AG04449 (cell line): ENCODE results near the gene SERPINA9.

Source experiments
- CTCF ChIA-PET: fragments of 350-600 bp; formaldehyde crosslinking; extraction: SDS; loops from one replicate; lab custom pipeline; 2021; ENCODE audit warnings: antibody characterized with exemption; lab: Yijun Ruan, JAX
- POLR2A ChIA-PET: fragments of 400-600, 350-600 bp; formaldehyde crosslinking; extraction: SDS; loops from one replicate; lab custom pipeline; 2020; ENCODE audit warnings: antibody characterized with exemption, inconsistent platforms; lab: Yijun Ruan, JAX
- DNase-seq: peaks from one replicate; pipeline ENCODE4 v3.0.0-alpha.2; 2010; ENCODE audit warnings: low read depth, low spot score
- H3K4me3 ChIP-seq: 2 replicates; pipeline ENCODE4 v1.5.1; 2011; ENCODE audit warnings: low read depth, mild to moderate bottlenecking, control low read depth, low read length
- TF ChIP-seq, protein P1 (sequence below): IDR thresholded peaks from one replicate; pipeline ENCODE4 v1.5.1; 2011; ENCODE audit warnings: mild to moderate bottlenecking, moderate library complexity, low read length, control low read depth, inconsistent platforms; ENCODE audit not compliant: insufficient read depth; ENCODE audit errors: missing control alignments

The SERPINA9 gene

GRCh38 chr14:94451826-94452225 is 24.2 kb downstream of the SERPINA9 start:
- POLR2A ChIA-PET: no interaction called here
- TF ChIP-seq, protein P1, sequence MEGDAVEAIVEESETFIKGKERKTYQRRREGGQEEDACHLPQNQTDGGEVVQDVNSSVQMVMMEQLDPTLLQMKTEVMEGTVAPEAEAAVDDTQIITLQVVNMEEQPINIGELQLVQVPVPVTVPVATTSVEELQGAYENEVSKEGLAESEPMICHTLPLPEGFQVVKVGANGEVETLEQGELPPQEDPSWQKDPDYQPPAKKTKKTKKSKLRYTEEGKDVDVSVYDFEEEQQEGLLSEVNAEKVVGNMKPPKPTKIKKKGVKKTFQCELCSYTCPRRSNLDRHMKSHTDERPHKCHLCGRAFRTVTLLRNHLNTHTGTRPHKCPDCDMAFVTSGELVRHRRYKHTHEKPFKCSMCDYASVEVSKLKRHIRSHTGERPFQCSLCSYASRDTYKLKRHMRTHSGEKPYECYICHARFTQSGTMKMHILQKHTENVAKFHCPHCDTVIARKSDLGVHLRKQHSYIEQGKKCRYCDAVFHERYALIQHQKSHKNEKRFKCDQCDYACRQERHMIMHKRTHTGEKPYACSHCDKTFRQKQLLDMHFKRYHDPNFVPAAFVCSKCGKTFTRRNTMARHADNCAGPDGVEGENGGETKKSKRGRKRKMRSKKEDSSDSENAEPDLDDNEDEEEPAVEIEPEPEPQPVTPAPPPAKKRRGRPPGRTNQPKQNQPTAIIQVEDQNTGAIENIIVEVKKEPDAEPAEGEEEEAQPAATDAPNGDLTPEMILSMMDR: no peak
- DNase-seq: no peak
- CTCF ChIA-PET: interaction anchor here (1.0 to 1.2 kb wide), 3 partner anchors 18 to 34 kb away, joined by 4 to 6 read pairs (median 5); no protein-coding TSS in a partner anchor
- no peak overlapping the region for H3K4me3 ChIP-seq

DNA sequence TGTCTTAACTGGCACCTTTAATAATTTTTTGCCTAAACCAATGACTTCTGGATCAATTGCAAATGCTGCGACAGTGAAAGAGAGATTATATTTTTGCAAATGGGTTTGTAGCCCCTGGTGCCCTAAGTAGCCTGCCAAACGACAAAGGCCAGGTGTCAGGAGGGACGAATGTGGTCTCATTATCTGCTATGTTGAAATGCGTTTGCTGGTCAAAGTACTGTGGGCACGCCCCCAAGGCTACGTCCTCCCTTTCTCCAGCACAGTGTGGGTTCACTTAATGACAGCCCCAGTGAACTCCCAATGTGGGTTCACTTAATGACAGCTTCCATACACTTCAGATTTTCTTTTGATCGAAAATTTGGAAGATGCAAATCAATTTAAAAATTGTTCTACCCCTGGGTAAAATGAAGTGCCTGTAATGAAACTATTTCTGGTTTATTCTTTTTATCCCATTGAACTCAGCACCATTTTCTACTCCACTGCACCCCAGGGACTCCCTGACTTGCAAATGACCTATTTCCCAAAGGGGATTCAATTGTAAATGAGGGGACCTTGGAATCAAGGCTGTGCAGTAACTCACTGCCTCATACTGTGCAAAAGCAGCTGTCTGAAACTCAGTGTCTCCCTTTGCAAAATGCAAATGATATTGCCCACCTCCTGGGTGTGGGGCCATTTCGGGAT is 24.8 kb downstream of the SERPINA9 start:
- TF ChIP-seq, protein P1: no peak
- ChIA-PET CTCF (interaction anchor here (1.0 to 1.3 kb wide), 5 partner anchors 12 to 35 kb away, joined by 3 to 6 read pairs (median 4); no protein-coding TSS in a partner anchor), POLR2A (no interaction called here)
- no peak for DNase-seq
- H3K4me3 ChIP-seq: no peak overlapping the region

DNA sequence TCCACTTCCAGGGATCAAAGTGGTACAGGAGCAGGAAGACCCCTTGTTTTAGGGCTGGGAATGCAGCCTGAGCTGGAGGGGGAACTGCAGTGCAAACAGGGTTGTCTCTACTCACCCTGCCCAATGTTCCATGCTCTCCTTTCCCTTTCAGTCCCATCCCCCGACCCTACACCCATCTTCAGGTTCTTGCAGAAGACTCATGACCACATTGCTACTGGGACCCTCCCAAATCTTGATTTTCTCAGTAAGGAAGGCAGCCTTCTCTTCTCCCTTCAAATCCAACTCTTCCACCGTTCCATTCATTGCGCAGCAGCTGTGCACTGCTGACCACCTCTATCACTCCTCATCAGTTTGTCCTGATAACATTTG is 25.3 kb downstream of the SERPINA9 start:
- TF ChIP-seq, protein P1: no peak
- ChIA-PET CTCF (interaction anchor here (1.0 to 1.3 kb wide), 2 partner anchors 12 to 35 kb away, joined by 3 read pairs; no protein-coding TSS in a partner anchor), POLR2A (no interaction called here)
- no peak overlapping the region for H3K4me3 ChIP-seq
- no peak for DNase-seq

- ChIA-PET POLR2A (no interaction called here), CTCF (interaction anchor here (1.0 kb wide), 1 partner anchor 36 kb away, joined by 3 read pairs; no protein-coding TSS in a partner anchor)
- DNase-seq: no peak
- TF ChIP-seq, protein P1: no peak
- H3K4me3 ChIP-seq: no peak overlapping the region
These were observed 26.1 kb downstream of the SERPINA9 start for GRCh38 chr14:94449930-94450329.

GRCh38 chr14:94448071-94448808 is 27.8 kb downstream of the SERPINA9 start:
- CTCF ChIA-PET: interaction anchor here (1.2 to 2.7 kb wide), 5 partner anchors 12 to 102 kb away, joined by 4 to 10 read pairs (median 5); no protein-coding TSS in a partner anchor
- POLR2A ChIA-PET: no interaction called here

More at GRCh38 chr14:94448071-94448808, 27.8 kb downstream of the SERPINA9 start:
- TF ChIP-seq, protein P1: no peak
- H3K4me3 ChIP-seq: no peak overlapping the region
- no peak for DNase-seq
